Nephron progenitor cell (in vitro differentiated cells): ENCODE data around the gene STIM2.

Experiments
- DNase-seq: peaks from one replicate; pipeline ENCODE4 v3.0.0; 2021
- H3K27ac Mint-ChIP-seq: 2 replicates; pipeline ENCODE4 v1.8.0; 2021; ENCODE audit warnings: mild to moderate bottlenecking, moderate library complexity, mixed read lengths
- H3K27me3 Mint-ChIP-seq: 2 replicates; pipeline ENCODE4 v1.8.0; 2021; ENCODE audit warnings: mild to moderate bottlenecking, low read depth, mixed read lengths; ENCODE audit not compliant: poor library complexity
- H3K36me3 Mint-ChIP-seq: 2 replicates; pipeline ENCODE4 v1.8.0; 2021; ENCODE audit warnings: low read depth, mixed read lengths
- H3K4me1 Mint-ChIP-seq: 2 replicates; pipeline ENCODE4 v1.8.0; 2021; ENCODE audit warnings: mixed read lengths
- H3K4me3 Mint-ChIP-seq: 2 replicates; pipeline ENCODE4 v1.8.0; 2021; ENCODE audit warnings: mild to moderate bottlenecking, moderate library complexity, mixed read lengths
- H3K9me3 Mint-ChIP-seq: 2 replicates; pipeline ENCODE4 v1.8.0; 2021; ENCODE audit warnings: mild to moderate bottlenecking, moderate library complexity, mixed read lengths
- CTCF ChIP-seq: fragments of 200-600 bp; sonication (generic); IDR thresholded peaks from 2 replicates; pipeline ENCODE4 v1.5.0; 2021; ENCODE audit warnings: antibody characterized with exemption

The STIM2 gene

GRCh38 chr4:26937139-26937538, 76.5 kb downstream of the STIM2 start:
- Mint-ChIP-seq H3K27me3 (no peaks in the 10 kb centered on the region), H3K4me1 (peaks cover 4% of the 10 kb centered on the region), H3K27ac (no peak overlapping the region), H3K9me3 (no peaks in the 10 kb centered on the region), H3K4me3 (no peak overlapping the region), H3K36me3 (peaks cover 10% of the 10 kb centered on the region)
- TF ChIP-seq CTCF, result no peak
- no peak for DNase-seq

DNA sequence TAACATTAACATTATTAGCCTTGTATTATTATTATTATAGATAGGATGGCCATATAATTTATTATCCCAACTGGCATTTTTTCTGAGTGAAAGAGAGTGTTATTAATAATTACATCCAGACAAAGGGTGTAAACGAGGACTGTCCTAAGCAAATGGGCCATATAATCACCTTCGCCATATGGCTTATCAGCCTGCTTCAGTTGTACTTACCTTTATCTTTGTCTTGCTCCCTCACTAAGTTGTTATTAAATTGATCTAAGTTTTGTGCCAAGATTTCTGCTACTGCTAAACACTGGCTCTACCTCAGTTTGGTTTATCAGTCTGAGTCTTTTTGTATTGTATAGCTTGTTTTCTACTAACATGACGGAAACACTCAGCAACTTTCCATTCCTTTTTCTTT, 76.9 kb downstream of the STIM2 start:
- Mint-ChIP-seq H3K27me3 (no peaks in the 10 kb centered on the region), H3K4me3 (no peak overlapping the region), H3K36me3 (peaks cover 10% of the 10 kb centered on the region), H3K4me1 (peaks cover 4% of the 10 kb centered on the region), H3K9me3 (no peaks in the 10 kb centered on the region), H3K27ac (no peak overlapping the region)
- DNase-seq, result no peak
- no peak for TF ChIP-seq CTCF

- no peak for DNase-seq
- Mint-ChIP-seq H3K36me3 (peaks cover under 1% of the 10 kb centered on the region), H3K9me3 (no peaks in the 10 kb centered on the region), H3K4me1 (peaks cover 4% of the 10 kb centered on the region), H3K4me3 (no peak overlapping the region), H3K27me3 (no peaks in the 10 kb centered on the region), H3K27ac (no peak overlapping the region)
- no peak for TF ChIP-seq CTCF
These were observed 77.9 kb downstream of the STIM2 start for GRCh38 chr4:26938516-26938915.

- no peak for DNase-seq
- H3K4me1 Mint-ChIP-seq, result no peaks in the 10 kb centered on the region
- no peak for TF ChIP-seq CTCF
- H3K4me3 Mint-ChIP-seq, result no peak overlapping the region
- peaks cover 6% of the 10 kb centered on the region for H3K9me3 Mint-ChIP-seq
- peaks cover 12% of the 10 kb centered on the region for H3K36me3 Mint-ChIP-seq
- H3K27me3 Mint-ChIP-seq, result no peaks in the 10 kb centered on the region
- H3K27ac Mint-ChIP-seq, result no peak overlapping the region
These were observed 81.3 kb downstream of the STIM2 start for GRCh38 chr4:26941951-26942350.

DNA sequence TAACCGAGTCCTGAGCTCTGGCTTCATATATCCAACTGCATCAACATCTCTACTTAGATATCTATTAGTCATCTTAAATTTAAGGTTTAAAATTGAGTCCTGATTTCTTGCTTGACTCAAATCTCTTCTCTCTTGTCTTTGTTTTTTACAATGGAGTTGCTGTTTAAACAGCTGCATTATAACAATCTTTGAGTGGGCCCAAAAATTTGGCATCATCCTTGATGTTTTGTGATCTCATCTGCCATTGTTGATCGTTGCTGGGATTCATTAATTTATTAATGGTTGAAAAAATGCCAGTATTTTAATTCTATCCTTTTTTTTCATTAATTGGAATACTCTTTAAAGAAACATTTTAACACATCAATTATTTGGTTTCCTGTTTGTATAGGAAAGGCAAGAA, 82.2 kb downstream of the STIM2 start:
- TF ChIP-seq CTCF, result no peak
- H3K27me3 Mint-ChIP-seq, result no peaks in the 10 kb centered on the region
- H3K4me1 Mint-ChIP-seq, result no peaks in the 10 kb centered on the region
- no peak overlapping the region for H3K27ac Mint-ChIP-seq
- no peak overlapping the region for H3K4me3 Mint-ChIP-seq
- no peak for DNase-seq
- H3K9me3 Mint-ChIP-seq, result peaks cover 6% of the 10 kb centered on the region
- peaks cover 12% of the 10 kb centered on the region for H3K36me3 Mint-ChIP-seq

- Mint-ChIP-seq H3K36me3 (peaks cover 12% of the 10 kb centered on the region), H3K4me3 (no peak overlapping the region), H3K4me1 (no peaks in the 10 kb centered on the region), H3K27ac (no peak overlapping the region), H3K27me3 (no peaks in the 10 kb centered on the region), H3K9me3 (peaks cover 6% of the 10 kb centered on the region)
- no peak for TF ChIP-seq CTCF
- no peak for DNase-seq
These were observed 82.8 kb downstream of the STIM2 start for GRCh38 chr4:26943391-26943790.
